IMR-90 (cell line): ENCODE measurements around the gene MICOS13. TPM values are rescaled to one million over a fixed set of nuclear protein-coding genes. Genes with fewer than 3 reads are reported as not detected.

Experiments used
- ATAC-seq: fragments of 200-7000 bp; cut with Tn5 transposase; 2 replicates; pipeline ENCODE4 v1.9.1; 2020; ENCODE audit warnings: low read depth, mild to moderate bottlenecking, moderate library complexity
- BruUV-seq: library from RNA; stranded (reverse); fragments of 400-500 nt; replicated peaks from 2 replicates; lab custom pipeline; 2021; lab: Mats Ljungman, UMichigan
- CTCF ChIA-PET: fragments of 300-600 bp; formaldehyde crosslinking; extraction: SDS; loops from one replicate; lab custom pipeline; 2021; ENCODE audit warnings: antibody characterized with exemption; lab: Yijun Ruan, JAX
- POLR2A ChIA-PET: fragments of 300-600 bp; sonication (Branson Sonifier 250); formaldehyde crosslinking; loops from one replicate; lab custom pipeline; 2022; ENCODE audit warnings: antibody characterized with exemption; ENCODE audit not compliant: unreplicated experiment; lab: Charles Lee
- DNase-seq: peaks from one replicate; pipeline ENCODE4 v3.0.0; 2013
- H2AFZ ChIP-seq: replicated peaks from 2 replicates; pipeline ENCODE3; 2013; ENCODE audit warnings: low read length, mild to moderate bottlenecking; ENCODE audit not compliant: poor library complexity
- H2AK5ac ChIP-seq: 2 replicates; pipeline ENCODE4 v1.6.1; 2013; ENCODE audit warnings: low read depth, low read length, inconsistent platforms
- H2AK9ac ChIP-seq: replicated peaks from 2 replicates; pipeline ENCODE3; 2013; ENCODE audit warnings: mild to moderate bottlenecking, low read depth, low read length, moderate library complexity; ENCODE audit not compliant: poor library complexity
- H2BK120ac ChIP-seq: 2 replicates; pipeline ENCODE4 v1.6.1; 2013; ENCODE audit warnings: low read depth, low read length, inconsistent platforms
- H2BK15ac ChIP-seq: 3 replicates; pipeline ENCODE4 v1.6.1; 2013; ENCODE audit warnings: low read depth, low read length, inconsistent platforms
- H2BK20ac ChIP-seq: 2 replicates; pipeline ENCODE4 v1.6.1; 2013; ENCODE audit warnings: low read depth, mild to moderate bottlenecking, inconsistent platforms, low read length, moderate library complexity
- H2BK5ac ChIP-seq: 2 replicates; pipeline ENCODE4 v1.6.1; 2013; ENCODE audit warnings: mild to moderate bottlenecking, low read depth, low read length, inconsistent platforms; ENCODE audit not compliant: poor library complexity, severe bottlenecking
- H3K14ac ChIP-seq: replicated peaks from 2 replicates; pipeline ENCODE4 v1.6.1; 2013; ENCODE audit warnings: low read depth, low read length, inconsistent platforms
- H3K18ac ChIP-seq: 2 replicates; pipeline ENCODE4 v1.6.1; 2013; ENCODE audit warnings: low read depth, low read length, control low read depth
- H3K23ac ChIP-seq: 2 replicates; pipeline ENCODE4 v1.6.1; 2013; ENCODE audit warnings: low read depth, low read length, inconsistent platforms
- H3K27ac ChIP-seq: 2 replicates; pipeline ENCODE4 v1.5.1; 2013; ENCODE audit warnings: mild to moderate bottlenecking, control low read depth, low read length; ENCODE audit not compliant: insufficient read depth
- H3K27me3 ChIP-seq: 2 replicates; pipeline ENCODE4 v1.6.1; 2013; ENCODE audit warnings: low read length; ENCODE audit not compliant: control insufficient read depth, insufficient read depth
- H3K36me3 ChIP-seq: 2 replicates; pipeline ENCODE4 v1.6.1; 2013; ENCODE audit warnings: low read length, mixed read lengths; ENCODE audit not compliant: control insufficient read depth, insufficient read depth
- H3K4ac ChIP-seq: 2 replicates; pipeline ENCODE4 v1.6.1; 2013; ENCODE audit warnings: low read depth, low read length, inconsistent platforms
- H3K4me1 ChIP-seq: 2 replicates; pipeline ENCODE4 v1.6.1; 2013; ENCODE audit warnings: low read length, mixed read lengths; ENCODE audit not compliant: control insufficient read depth, insufficient read depth
- H3K4me2 ChIP-seq: 2 replicates; pipeline ENCODE4 v1.6.1; 2013; ENCODE audit warnings: low read depth, mild to moderate bottlenecking, control low read depth, low read length, moderate library complexity
- H3K4me3 ChIP-seq: 2 replicates; pipeline ENCODE4 v1.5.1; 2013; ENCODE audit warnings: low read depth, mild to moderate bottlenecking, control low read depth, low read length, moderate library complexity; ENCODE audit not compliant: insufficient read depth
- H3K56ac ChIP-seq: 2 replicates; pipeline ENCODE4 v1.6.1; 2013; ENCODE audit warnings: low read length, inconsistent platforms; ENCODE audit not compliant: insufficient read depth; ENCODE audit errors: extremely low read depth
- H3K79me1 ChIP-seq, 2 experiments: 2 replicates each; pipeline ENCODE4 v1.6.1; 2013; ENCODE audit warnings: low read length in 2 of 2, inconsistent platforms in 1 of 2, low read depth in 1 of 2
- H3K9ac ChIP-seq: 2 replicates; pipeline ENCODE4 v1.6.1; 2013; ENCODE audit warnings: low read depth, low read length, control low read depth
- H3K9me1 ChIP-seq: 2 replicates; pipeline ENCODE4 v1.6.1; 2013; ENCODE audit warnings: low read length, inconsistent platforms; ENCODE audit not compliant: insufficient read depth
- H3K9me3 ChIP-seq: 2 replicates; pipeline ENCODE4 v1.6.1; 2013; ENCODE audit warnings: low read length; ENCODE audit not compliant: control insufficient read depth, insufficient read depth
- H4K20me1 ChIP-seq: 2 replicates; pipeline ENCODE4 v1.6.1; 2013; ENCODE audit warnings: low read length, inconsistent platforms; ENCODE audit not compliant: insufficient read depth
- H4K5ac ChIP-seq: 2 replicates; pipeline ENCODE4 v1.6.1; 2013; ENCODE audit warnings: mild to moderate bottlenecking, low read depth, low read length, control low read depth
- H4K8ac ChIP-seq, 2 experiments: 2 replicates each; pipeline ENCODE4 v1.6.1; 2013; ENCODE audit warnings: low read depth in 2 of 2, low read length in 2 of 2, control low read depth in 1 of 2, inconsistent platforms in 1 of 2
- H4K91ac ChIP-seq: 2 replicates; pipeline ENCODE4 v1.6.1; 2013; ENCODE audit warnings: low read depth, low read length, inconsistent platforms; ENCODE audit not compliant: insufficient read depth
- BHLHE40 ChIP-seq: fragments of 150-350 bp; IDR thresholded peaks from 2 replicates; pipeline ENCODE4 v1.6.1; 2016; ENCODE audit warnings: mild to moderate bottlenecking, low read depth, low read length
- CEBPB ChIP-seq: IDR thresholded peaks from 2 replicates; pipeline ENCODE4 v1.6.1; 2012; ENCODE audit warnings: low read depth, low read length, improper control_type of control experiment
- CHD1 ChIP-seq: IDR thresholded peaks from 2 replicates; pipeline ENCODE4 v1.6.1; 2012; ENCODE audit warnings: low read depth, low read length, improper control_type of control experiment
- CTCF ChIP-seq: conservative IDR thresholded peaks from 2 replicates; pipeline ENCODE4 v1.5.1; 2012; ENCODE audit warnings: mild to moderate bottlenecking, low read depth, low read length, improper control_type of control experiment
- ELK1 ChIP-seq: fragments of 150-350 bp; IDR thresholded peaks from 2 replicates; pipeline ENCODE4 v1.6.1; 2016; ENCODE audit warnings: low read depth, mild to moderate bottlenecking, low read length, moderate library complexity, borderline replicate concordance
- FOS ChIP-seq: fragments of 150-350 bp; IDR thresholded peaks from 2 replicates; pipeline ENCODE4 v1.6.1; 2016; ENCODE audit warnings: low read depth, low read length
- MAFK ChIP-seq: IDR thresholded peaks from 2 replicates; pipeline ENCODE4 v1.6.1; 2012; ENCODE audit warnings: low read depth, low read length, improper control_type of control experiment
- MAZ ChIP-seq: IDR thresholded peaks from 2 replicates; pipeline ENCODE4 v1.6.1; 2012; ENCODE audit warnings: low read depth, mild to moderate bottlenecking, low read length, improper control_type of control experiment, moderate library complexity, borderline replicate concordance
- MXI1 ChIP-seq: IDR thresholded peaks from 2 replicates; pipeline ENCODE4 v1.6.1; 2012; ENCODE audit warnings: low read depth, mild to moderate bottlenecking, low read length, moderate library complexity, borderline replicate concordance
- NFE2L2 ChIP-seq: fragments of 150-350 bp; IDR thresholded peaks from 2 replicates; pipeline ENCODE4 v1.6.1; 2016; ENCODE audit warnings: low read depth, mild to moderate bottlenecking, low read length
- POLR2A ChIP-seq: IDR thresholded peaks from 2 replicates; pipeline ENCODE4 v1.6.1; 2012; ENCODE audit warnings: mild to moderate bottlenecking, low read depth, low read length
- RAD21 ChIP-seq: IDR thresholded peaks from 2 replicates; pipeline ENCODE4 v1.6.1; 2012; ENCODE audit warnings: low read length, improper control_type of control experiment
- RCOR1 ChIP-seq: IDR thresholded peaks from 2 replicates; pipeline ENCODE4 v1.6.1; 2012; ENCODE audit warnings: mild to moderate bottlenecking, low read length, improper control_type of control experiment; ENCODE audit not compliant: insufficient replicate concordance
- RFX5 ChIP-seq: IDR thresholded peaks from 2 replicates; pipeline ENCODE4 v1.8.0; 2012; ENCODE audit warnings: low read depth, mild to moderate bottlenecking, low read length, moderate library complexity
- SMC3 ChIP-seq: fragments of 150-350 bp; IDR thresholded peaks from 2 replicates; pipeline ENCODE4 v1.6.1; 2016; ENCODE audit warnings: low read depth, mild to moderate bottlenecking, antibody characterized with exemption, low read length, moderate library complexity
- WGBS, 2 experiments: methylation state at CpG; one replicate each; pipeline versions ENCODE4 v1.1.5 to v1.1.7; 2013; ENCODE audit warnings: missing lambda C conversion rate in 2 of 2; ENCODE audit not compliant: insufficient read length in 1 of 2; ENCODE audit errors: extremely low coverage in 2 of 2; 5-methylcytosine and 5-hydroxymethylcytosine counted together
- dilution Hi-C: fragments of 300-500 bp; cut with HindIII; formaldehyde crosslinking; loops from one replicate; pipeline ENCODE4 v1.14.3; 2018; ENCODE audit warnings: low sequenced_read_pairs; ENCODE audit not compliant: unreplicated experiment
- in situ Hi-C: fragments of 300-500 bp; cut with MboI; formaldehyde crosslinking; loops from 3 replicates; pipeline ENCODE4 v1.14.3; 2019; ENCODE audit warnings: low sequenced_read_pairs, inconsistent platforms, mixed read lengths
- intact Hi-C: fragments of 100-400 bp; cut with micrococcal nuclease; formaldehyde crosslinking; loops from 2 replicates; pipeline ENCODE4 v1.10.0; 2022
- polyA plus RNA-seq, 3 experiments: library from polyadenylated mRNA; depleted of rRNA; stranded (reverse); fragments of >200 nt; gene quantifications; 2 replicates each; pipeline ENCODE4 v1.2.3, GENCODE V29; 2012; ENCODE audit warnings: low replicate concordance in 1 of 3
- total RNA-seq: library from RNA; depleted of rRNA; stranded (reverse); fragments of >200 nt; gene quantifications from 2 replicates; pipeline ENCODE4 v1.2.3, GENCODE V29; 2012
- TF ChIP-seq, protein P1 (sequence below): fragments of 150-350 bp; IDR thresholded peaks from 2 replicates; pipeline ENCODE4 v1.6.1; 2017; ENCODE audit warnings: mild to moderate bottlenecking, antibody characterized with exemption, low read length, low read depth

The MICOS13 gene
- total and polyA plus RNA-seq, 2 of the 4 experiments (the other 2 are of a cell fraction), result 14.5 to 48.9 TPM

GRCh38 chr19:5655412-5655811, 24.9 kb downstream of the MICOS13 start:
- CTCF ChIA-PET, result no interaction called here
- no CpG with 5 or more reads among the region's 5 CpGs for WGBS, 2 experiments

More at GRCh38 chr19:5655412-5655811, 24.9 kb downstream of the MICOS13 start:
- peaks cover 13 to 29% of the 10 kb centered on the region in 2 experiments for H3K79me1 ChIP-seq
- H2AK9ac ChIP-seq, result no peak overlapping the region
- H3K9me3 ChIP-seq, result no peaks in the 10 kb centered on the region
- no TSS peak for BruUV-seq
- in situ Hi-C loops (no loop called here), dilution Hi-C loops (no loop called here), intact Hi-C loops (no loop called here)
- no peak overlapping the region for H2BK5ac ChIP-seq
- H3K9me1 ChIP-seq, result 0 out of 2 replicates have a peak, but pooled peaks cover 2% of the 10 kb centered on the region
- DNase-seq (no peak), ATAC-seq (no peak)
- H3K56ac ChIP-seq, result no peak overlapping the region
- no peaks in the 10 kb centered on the region for H3K27me3 ChIP-seq
- H3K18ac ChIP-seq, result no peak overlapping the region
- POLR2A ChIA-PET, result no interaction called here
- peaks cover 79% of the 10 kb centered on the region for H3K36me3 ChIP-seq
- no peak overlapping the region for H3K4me3 ChIP-seq
- H3K4me1 ChIP-seq, result no peaks in the 10 kb centered on the region
- TF ChIP-seq MXI1, result no peak
- no peak for TF ChIP-seq CTCF
- TF ChIP-seq RFX5, result no peak
- no peak for TF ChIP-seq RCOR1
- no peak for TF ChIP-seq MAFK
- TF ChIP-seq POLR2A, result no peak
- no peak for TF ChIP-seq NFE2L2
- no peak for TF ChIP-seq MAZ
- TF ChIP-seq RAD21, result no peak
- no peak for TF ChIP-seq FOS
- TF ChIP-seq, protein P1, sequence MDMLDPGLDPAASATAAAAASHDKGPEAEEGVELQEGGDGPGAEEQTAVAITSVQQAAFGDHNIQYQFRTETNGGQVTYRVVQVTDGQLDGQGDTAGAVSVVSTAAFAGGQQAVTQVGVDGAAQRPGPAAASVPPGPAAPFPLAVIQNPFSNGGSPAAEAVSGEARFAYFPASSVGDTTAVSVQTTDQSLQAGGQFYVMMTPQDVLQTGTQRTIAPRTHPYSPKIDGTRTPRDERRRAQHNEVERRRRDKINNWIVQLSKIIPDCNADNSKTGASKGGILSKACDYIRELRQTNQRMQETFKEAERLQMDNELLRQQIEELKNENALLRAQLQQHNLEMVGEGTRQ, result no peak
- TF ChIP-seq CHD1, result no peak
- no peak for TF ChIP-seq BHLHE40
- TF ChIP-seq CEBPB, result no peak
- TF ChIP-seq SMC3, result no peak
- no peak for TF ChIP-seq ELK1
- H4K20me1 ChIP-seq, result no peaks in the 10 kb centered on the region; the same call in 1 of the 2 replicates
- no peak overlapping the region for H2BK15ac ChIP-seq
- no peak overlapping the region for H3K4me2 ChIP-seq
- H2AK5ac ChIP-seq, result no peak overlapping the region
- no peak overlapping the region for H4K8ac ChIP-seq
- H2BK20ac ChIP-seq, result no peak overlapping the region
- H4K5ac ChIP-seq, result no peak overlapping the region
- H2BK120ac ChIP-seq, result no peak overlapping the region
- H2AFZ ChIP-seq, result no peak overlapping the region
- H3K9ac ChIP-seq, result no peak overlapping the region
- no peak overlapping the region for H3K4ac ChIP-seq
- H3K14ac ChIP-seq, result no peak overlapping the region
- H4K91ac ChIP-seq, result no peak overlapping the region
- no peak overlapping the region for H3K27ac ChIP-seq
- H3K23ac ChIP-seq, result no peak overlapping the region
